GM11168 (cell line): Measurements from ENCODE around the gene SLC44A1.

Source experiments
- in situ Hi-C: fragments of 300-500 bp; cut with MboI; formaldehyde crosslinking; loops from one replicate; pipeline ENCODE4 v1.12.0; 2022; ENCODE audit warnings: low sequenced_read_pairs; ENCODE audit not compliant: unreplicated experiment

Gene SLC44A1

DNA sequence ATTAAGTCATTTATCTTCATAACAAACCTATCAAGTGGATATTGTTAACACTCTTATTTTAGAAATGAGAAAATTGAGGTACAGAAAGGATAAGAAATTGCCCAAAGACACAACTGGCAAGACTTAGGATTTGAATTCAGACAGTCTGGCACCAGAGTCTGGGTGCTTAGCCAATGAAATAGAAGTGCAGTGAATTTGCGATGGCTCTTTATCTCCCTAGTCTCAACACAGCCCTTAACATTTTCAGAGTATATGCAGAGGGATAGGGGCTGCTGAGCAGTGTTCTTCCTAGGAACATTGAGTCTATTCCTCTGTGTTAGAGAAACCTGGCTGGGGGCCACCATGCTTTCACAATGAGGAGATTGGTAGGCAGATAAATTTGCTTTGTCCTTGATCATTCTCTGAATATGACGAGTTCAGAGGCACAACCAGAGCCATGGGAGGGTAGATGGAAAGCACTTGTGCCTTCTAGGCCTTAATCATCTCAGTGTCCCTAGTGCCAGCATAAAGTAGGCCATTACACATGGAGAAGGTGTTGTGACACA is 197.2 kb downstream of the SLC44A1 start:
- in situ Hi-C loops: loop anchor here (10.0 to 25.0 kb wide), 2 partner anchors 271 to 1843 kb away; partner anchors contain the start of gene RAD23B

DNA sequence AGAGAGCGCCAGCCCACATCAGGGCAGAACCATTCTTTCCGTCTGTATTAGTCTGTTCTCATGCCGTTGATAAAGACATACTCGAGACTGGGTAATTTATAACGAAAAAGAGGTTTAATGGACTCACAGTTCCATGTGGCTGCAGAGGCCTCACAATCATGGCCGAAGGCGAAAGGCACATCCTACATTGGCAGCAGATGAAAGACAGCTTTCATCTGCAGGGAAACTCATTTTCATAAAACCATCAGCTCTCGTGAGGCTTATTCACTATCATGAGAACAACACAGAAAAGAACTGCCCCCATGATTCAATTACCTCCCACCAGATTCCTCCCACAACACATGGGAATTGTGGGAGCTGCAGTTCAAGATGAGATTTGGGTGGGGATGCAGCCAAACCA is 198.7 kb downstream of the SLC44A1 start:
- in situ Hi-C loops: loop anchor here (10.0 to 25.0 kb wide), 2 partner anchors 269 to 1842 kb away; partner anchors contain the start of gene RAD23B

DNA sequence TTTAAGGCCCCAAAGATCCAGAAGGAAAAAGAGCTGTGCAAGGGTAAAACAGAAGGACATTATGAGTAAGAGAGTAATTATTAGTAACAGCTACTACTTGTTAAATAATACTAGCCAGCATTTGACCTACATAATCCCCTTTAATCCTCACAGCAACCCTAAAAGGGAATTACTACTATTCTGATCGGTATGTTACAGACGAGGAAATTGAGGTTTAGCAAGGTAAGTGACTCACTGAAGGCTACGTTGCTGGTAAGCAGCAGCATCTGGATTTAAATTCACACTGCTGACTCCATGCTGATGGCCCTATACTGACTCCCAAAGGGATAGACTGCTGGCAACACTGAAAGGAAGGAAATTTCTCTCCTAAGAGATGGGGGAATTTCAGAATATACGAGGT is 199.7 kb downstream of the SLC44A1 start:
- in situ Hi-C loops: loop anchor here (10.0 to 25.0 kb wide), 2 partner anchors 268 to 1841 kb away; partner anchors contain the start of gene RAD23B

DNA sequence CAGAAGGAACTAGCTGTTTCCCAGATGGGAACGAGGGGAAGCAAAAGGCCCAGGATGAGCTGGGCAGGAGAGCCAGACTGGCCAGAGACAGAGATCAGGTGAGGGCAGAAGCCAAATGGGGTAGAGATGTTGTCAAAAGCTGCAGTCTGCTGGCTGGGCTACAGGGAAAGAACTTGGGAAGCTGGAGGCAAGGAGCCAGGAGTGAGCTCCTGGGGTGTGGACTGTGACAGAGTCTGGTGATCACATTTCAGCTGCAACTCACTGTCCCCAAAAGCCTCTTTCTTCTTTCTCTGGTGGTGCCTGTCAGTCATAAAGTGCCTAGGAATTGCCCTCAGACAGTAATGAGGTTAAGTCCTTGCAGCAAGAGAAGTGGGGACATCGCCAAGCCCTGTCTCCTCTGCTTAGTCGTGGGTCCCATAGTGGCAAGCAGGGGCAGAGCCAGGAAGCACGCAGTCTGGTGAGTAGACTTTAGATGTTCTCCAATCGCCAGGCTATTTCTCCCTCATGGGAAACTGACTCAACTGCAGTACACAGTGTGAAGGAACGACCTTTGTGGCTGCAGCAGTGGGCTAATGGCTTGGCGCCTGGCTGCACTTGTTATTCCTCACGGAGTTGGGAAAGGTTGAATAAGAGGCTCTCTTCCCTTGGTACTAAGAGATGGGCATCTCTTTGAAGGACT is 200.9 kb downstream of the SLC44A1 start:
- in situ Hi-C loops: loop anchor here (10.0 to 25.0 kb wide), 2 partner anchors 267 to 1839 kb away; partner anchors contain the start of gene RAD23B

DNA sequence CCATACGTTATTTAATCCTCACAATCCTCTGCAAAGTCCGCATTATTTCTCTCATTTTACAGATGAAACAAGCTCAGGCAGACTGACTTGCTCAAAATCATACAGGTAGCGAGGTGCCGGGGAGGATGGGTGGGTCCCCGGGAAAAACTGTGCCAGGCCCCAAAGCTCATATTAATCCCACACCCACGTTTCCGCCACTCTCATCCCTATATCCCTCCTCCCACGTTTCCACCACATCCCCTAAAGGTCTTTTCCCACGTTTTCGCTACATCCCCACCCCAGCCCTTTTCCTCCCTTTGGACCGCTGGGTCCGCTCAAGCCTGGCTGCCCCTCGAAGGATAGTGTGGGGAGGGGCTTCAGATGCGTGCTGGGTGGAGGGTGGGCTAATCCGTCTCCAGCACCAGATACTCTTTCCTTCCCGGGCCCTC is 202.9 kb downstream of the SLC44A1 start:
- in situ Hi-C loops: loop anchor here (10.0 to 25.0 kb wide), 2 partner anchors 265 to 1837 kb away; partner anchors contain the start of gene RAD23B

DNA sequence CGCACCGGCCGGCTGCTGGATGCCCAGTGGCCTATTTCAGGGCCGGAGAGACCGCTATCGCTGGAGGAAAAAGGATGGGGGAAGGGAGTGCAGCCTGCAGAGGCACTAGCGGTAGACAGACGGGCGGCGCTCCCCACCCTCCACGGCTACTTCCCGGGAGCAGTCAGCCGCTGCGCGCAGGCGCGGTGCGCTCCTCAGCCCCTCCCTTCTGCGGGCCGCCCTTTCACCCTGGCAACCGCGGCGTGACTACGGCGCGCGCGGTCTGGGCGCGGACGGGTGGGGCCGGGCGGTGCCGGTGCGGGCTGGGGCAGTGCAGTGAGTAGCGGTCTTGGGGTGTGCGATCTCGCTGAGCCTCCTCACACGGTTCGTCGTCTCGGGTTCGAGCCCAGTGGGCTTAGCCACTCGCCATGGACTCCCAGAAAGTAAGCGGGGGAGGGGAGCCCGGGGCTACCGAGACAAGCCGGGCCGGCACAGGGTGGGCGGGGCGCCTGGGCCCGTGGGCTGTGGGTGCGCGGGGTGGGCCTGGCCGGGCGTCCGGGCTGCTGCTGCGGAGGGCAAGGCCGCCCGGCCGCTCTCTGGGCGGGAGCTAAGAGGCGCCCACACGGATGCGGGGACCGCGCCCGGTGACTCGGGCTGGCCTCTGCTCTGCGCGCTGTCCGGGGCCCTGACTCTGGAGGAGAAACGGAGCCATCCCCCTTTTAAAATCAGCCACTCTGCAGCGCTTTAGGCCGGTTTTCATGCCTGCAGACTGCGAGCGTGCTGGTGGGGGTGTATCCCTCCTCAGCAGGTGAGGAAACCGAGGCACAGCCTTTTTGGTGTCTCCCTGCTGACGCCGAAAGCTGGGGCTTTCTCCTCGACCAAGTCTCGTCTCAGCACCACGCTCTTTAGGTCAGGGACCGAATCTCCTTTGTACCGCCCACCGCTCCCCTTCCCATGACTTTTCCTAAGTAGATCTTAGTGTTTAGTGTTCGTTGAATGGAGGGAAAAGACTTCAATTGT is 203.7 kb downstream of the SLC44A1 start, which contains the start of gene FSD1L:
Gene FSD1L, plus strand, starts transcription at position 221 of the 999 bp plus-strand sequence. Its CDS starts 187 bp downstream, at position 408.
- in situ Hi-C loops: loop anchor here (10.0 to 25.0 kb wide), 2 partner anchors 264 to 1837 kb away; partner anchors contain the start of gene RAD23B

DNA sequence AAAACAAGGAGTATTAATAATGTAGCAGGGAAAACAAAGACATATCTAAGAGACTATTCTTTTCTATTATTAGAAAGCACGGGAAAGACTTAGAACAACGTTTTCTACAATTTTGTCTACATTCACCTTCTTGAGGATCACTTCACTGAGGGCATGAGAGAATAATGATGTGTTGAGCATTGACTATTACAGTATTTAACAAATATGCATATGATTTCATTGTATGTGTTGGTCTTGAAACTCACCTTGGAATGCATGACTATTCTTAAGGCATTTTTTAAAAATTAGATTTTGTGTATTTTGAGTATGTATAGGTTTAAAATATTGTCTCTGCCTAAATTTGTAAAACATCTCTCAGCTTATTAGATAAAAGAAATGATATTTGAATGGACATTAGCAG is 204.6 kb downstream of the SLC44A1 start:
- in situ Hi-C loops: loop anchor here (10.0 to 25.0 kb wide), 2 partner anchors 263 to 1836 kb away; partner anchors contain the start of gene RAD23B

DNA sequence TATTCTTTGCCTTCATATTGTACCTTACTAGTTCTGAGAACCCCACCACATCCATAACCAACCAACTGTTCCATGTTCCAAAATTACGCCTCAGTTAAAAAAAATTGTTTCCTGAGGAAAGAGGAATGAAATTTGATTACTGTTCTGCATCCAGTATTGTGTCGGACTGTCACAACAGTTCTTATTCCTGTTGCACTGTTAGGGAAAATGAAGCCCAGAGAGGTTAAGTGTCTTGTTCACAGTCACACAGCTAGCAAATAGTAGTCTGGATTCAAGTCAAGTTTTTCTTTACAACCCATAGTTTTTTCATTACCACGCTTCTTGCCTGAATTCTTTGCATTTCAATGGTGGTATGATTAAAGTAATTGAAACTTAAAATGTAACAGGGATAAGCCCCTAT is 207.7 kb downstream of the SLC44A1 start:
- in situ Hi-C loops: no loop called here

DNA sequence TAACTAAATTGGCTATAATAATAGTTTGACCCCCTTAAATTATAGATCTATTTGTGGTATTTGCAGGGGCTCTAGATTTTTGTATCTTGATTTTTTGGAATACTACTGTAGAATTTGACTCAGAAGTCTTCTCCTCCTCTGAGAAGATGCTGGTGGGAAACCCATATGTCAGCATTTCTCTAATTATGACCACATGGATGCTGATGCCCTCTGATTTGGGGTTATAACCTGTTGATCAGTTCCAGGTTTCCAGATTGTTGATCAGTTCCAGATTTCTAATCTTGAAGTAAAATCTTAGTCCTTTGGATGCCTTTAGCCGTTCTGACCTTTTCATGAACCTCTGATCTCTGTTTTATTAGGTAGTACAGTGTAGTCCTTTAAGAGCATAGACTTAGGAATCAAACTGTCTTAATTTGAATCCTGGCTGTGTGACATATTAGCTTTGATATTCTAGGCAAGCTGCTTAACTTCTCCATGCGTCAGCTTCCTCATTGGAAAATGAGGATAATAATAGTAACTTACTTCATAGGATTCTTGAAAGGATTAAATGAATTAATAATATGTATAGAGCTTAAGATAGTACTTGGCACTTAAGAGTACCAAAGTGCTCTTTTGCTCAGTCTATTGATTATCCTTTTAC is 211.5 kb downstream of the SLC44A1 start:
- in situ Hi-C loops: no loop called here

DNA sequence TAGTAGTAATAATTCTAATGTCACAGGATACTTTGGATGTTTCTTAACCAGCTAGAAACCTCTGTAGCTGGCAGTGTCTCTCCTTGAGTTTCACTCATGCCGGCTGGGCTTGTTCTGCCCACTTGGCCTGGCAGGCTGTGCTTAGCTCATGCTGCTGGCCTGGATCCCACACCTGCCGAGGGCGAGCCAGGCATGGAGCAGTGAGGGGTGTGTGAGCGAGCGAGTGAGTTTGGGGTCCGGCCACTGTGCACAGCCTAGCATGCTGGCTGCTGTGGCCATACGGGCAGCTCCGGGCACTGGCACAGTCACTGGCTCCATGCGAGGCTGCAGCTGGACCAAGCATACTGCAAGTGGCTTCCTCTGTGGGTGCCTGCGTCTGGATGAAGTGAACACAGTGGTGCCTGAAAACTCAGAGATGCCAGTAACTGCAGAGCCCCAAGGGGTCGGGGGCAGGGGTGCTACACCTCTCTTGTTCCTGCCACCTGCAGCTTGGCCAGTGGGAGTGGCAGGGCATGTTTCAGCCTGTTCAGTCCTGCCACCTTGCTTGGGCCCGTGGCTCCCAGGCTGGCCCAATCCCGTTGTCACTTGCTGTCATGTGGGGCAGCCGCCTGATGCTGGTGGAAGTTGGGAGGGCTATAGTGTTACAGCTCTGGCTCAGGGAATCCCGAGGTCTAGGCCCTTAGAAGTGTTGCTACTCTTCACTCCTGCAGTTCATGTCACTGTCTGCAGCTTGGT is 213.3 kb downstream of the SLC44A1 start:
- in situ Hi-C loops: no loop called here

DNA sequence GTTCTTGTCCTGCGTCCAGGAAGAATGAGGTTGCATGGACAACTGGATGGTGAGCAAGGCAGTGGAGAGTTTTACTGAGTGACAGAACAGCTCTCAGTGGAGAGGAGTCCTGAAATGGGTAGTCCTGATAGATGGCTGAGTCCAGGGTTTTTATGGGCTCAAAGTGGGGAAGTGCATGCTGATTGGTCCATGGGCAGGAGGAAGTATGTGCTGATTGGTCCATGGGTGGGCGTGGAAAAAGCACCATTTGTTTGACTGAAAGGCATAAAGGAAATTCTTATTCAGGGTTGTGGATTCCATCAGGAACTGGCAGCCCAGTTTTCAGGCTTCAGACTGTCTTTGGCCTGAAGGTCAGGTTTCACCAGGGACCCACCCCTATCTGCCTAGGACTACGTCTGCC is 214.0 kb downstream of the SLC44A1 start:
- in situ Hi-C loops: no loop called here

DNA sequence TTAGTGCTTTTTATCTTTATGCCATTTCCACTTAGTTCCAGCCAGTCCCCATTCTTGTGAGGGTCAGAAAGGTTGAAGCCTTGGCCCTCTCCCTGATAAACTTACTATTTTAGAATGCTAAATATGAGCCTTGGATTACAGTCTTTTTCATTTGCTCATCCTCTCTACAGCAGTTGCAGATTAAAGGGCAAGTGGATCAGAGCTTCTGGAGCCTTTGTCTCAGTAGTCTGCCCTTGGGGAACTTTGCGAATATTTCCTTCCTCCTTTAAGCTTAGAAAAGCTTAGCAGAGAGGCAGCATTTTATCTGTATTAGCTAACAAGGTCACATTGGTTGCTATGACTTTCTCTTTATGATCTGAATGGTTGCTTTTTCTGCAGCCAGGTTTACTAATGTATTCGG is 214.9 kb downstream of the SLC44A1 start:
- in situ Hi-C loops: no loop called here

DNA sequence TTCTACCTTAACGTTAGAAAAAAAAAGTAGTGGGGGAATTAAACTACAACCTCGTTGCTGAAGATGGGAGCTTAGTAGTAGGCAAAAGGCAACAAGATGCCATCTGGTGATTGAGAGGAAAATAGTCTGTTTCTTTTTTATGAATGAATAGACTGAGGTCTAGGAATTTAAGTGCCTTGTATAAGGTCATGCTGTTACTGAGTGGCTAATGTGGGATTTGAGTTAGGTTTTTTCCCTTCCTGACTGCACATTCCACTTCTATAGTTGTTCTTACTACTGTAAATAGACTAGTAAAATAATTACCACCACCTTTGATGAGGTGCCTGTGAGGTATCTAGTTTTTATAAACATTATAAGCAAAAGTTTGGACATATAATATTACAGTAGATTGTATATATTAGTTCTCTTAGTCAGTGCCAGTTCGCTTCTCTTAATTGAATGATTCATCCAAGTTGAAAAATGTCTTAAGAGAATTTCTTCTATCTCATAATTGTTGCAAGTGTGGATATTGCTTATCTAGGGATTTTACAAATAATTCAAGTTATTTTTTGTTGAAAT is 222.5 kb downstream of the SLC44A1 start:
- in situ Hi-C loops: no loop called here

DNA sequence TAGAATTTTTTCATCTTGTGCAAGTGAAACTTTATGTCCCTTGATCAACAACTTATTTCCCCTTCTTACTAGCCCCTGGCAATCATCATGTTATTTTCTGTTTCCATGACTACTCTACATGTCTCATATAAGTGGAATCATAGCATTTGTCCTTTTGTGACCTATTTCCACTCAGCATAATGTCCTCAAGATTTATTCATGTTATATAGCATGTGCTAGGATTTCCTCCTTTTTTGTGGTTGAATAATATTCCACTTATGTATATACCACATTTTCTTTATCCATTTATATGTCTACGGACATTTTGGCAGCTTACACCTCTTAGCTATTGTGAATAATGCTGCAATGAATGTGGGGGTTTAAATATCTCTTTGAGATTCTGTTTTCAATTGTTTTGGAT is 224.4 kb downstream of the SLC44A1 start:
- in situ Hi-C loops: no loop called here

DNA sequence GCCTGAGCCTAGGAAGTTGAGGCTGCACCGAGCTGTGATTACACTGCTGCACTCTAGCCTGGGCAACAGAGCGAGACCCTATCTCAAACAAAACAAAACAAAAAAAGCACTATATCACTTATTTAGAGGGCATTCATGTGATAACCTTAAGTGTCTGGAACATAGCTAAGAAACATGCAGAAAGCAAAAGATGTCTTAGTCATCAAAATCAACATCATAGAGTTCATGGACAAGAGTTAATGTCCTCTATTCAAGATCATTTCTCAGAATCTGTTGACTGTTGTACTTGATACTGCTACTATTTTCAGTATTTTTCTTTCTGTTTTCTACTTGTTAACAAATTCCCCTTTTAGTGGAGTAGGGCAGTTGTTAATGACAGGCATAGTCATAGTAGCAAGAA is 228.8 kb downstream of the SLC44A1 start:
- in situ Hi-C loops: no loop called here

DNA sequence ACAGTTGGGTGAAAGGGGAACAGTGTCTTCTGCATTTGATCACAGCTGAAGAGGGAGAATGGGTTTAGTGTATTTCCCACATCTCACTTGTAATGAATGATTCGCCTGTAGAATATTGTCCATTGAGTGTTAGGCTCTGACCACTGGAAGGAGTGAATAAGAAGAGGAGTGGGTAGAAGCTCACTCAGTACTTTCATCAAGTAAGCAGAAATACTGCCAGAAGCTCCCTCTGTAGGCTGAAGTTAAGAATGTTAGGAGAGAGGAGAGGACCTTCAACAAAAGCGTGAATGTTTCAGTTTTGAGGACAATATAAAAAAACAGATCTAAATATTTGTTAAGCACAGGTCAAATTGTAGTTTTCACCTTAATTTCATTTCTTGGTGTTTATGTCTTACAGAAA is 230.9 kb downstream of the SLC44A1 start:
- in situ Hi-C loops: no loop called here

DNA sequence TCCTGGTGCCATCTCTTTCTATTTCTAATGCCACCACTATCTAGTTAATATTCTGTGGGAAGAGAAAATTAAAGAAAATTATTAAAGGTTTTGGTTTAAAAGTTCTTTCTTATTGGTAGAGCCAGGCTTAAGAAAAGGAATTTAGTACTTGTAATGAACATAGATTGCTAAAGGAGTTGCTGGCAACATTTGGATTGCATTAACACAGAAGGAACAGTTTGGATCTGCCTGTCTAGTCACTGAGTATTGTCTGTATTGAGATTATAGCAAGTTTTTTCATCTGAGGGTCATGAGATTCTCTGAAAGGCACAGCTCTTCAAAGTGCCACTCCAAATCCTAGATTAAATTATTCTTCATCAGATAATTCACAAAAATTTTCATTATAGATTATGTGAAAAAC is 235.4 kb downstream of the SLC44A1 start:
- in situ Hi-C loops: no loop called here

DNA sequence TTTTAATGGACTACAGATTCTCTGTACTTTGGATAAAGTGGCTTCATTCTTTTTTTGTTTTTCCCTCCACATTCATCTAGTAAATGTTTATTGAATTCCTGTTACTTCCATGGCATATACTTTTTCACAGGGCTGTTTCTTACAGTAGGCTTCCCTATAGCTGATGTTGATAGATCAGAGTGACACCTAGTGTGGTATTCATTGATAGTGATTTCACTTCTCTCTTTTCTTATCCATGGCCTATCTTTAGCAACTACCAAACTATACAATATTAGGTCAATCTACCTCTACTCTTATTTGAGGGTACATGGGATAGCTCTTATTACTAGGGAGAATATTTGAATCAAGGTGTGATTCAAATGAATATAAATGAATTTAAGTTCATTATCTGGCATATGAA is 239.2 kb downstream of the SLC44A1 start:
- in situ Hi-C loops: no loop called here

DNA sequence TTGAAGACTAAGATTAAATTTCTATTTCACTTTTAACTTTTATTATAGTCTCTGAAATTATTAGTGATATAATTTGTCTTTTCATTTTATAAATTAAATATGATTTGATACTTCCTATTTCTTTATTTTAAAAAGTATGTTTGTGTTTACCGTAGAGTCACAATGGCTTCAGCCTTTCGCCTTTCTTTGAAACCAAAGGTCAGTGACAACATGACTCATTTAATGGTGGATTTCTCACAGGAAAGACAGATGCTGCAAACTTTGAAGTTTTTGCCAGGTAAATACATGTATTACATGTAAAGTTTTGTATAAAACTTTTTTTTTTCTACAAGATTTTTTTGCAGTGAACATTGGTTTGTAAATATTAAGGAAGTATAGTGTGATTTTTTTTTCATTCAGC is 239.8 kb downstream of the SLC44A1 start:
- in situ Hi-C loops: no loop called here
